OCI-M1 (cell line): ENCODE data around the gene LY86.

Experiments
- DNase-seq: peaks from one replicate; lab custom pipeline; 2025; lab: John Stamatoyannopoulos, UW

Gene LY86

GRCh38 chr6:6588064-6588923, at the start of gene LY86:
TSS of gene LY86 (plus strand) at chr6:6588720. CDS start at chr6:6588735, 15 bp downstream.
- DNase-seq, result no peak

- DNase-seq, result no peak
These were observed 49.5 kb upstream of the LY86 start for GRCh38 chr6:6539036-6539435.

GRCh38 chr6:6542357-6542756, 46.2 kb upstream of the LY86 start:
- no peak for DNase-seq

- DNase-seq, result no peak
These were observed 45.2 kb upstream of the LY86 start for GRCh38 chr6:6543181-6543879.

- no peak for DNase-seq
These were observed 42.8 kb upstream of the LY86 start for GRCh38 chr6:6545616-6546317.

GRCh38 chr6:6546318-6547109, 42.0 kb upstream of the LY86 start:
- peak; percentile 23 for DNase-seq

- DNase-seq, result peak; percentile 94
These were observed 41.2 kb upstream of the LY86 start for GRCh38 chr6:6547110-6547879.

- DNase-seq, result no peak
These were observed 32.3 kb upstream of the LY86 start for GRCh38 chr6:6556161-6556737.

GRCh38 chr6:6556738-6557503, 31.6 kb upstream of the LY86 start:
- DNase-seq, result peak; percentile 94

GRCh38 chr6:6557504-6557839, 31.0 kb upstream of the LY86 start:
- no peak for DNase-seq

- peak; percentile 43 for DNase-seq
These were observed 30.6 kb upstream of the LY86 start for GRCh38 chr6:6557886-6558285.

GRCh38 chr6:6559994-6560570, 28.4 kb upstream of the LY86 start:
- DNase-seq, result peak; percentile 36

GRCh38 chr6:6560909-6561308, 27.6 kb upstream of the LY86 start:
- peak; percentile 71 for DNase-seq

- DNase-seq, result no peak
These were observed 24.4 kb upstream of the LY86 start for GRCh38 chr6:6564154-6564553.

GRCh38 chr6:6565069-6565468, 23.5 kb upstream of the LY86 start:
- DNase-seq, result no peak

- no peak for DNase-seq
These were observed 23.0 kb upstream of the LY86 start for GRCh38 chr6:6565488-6565887.

- DNase-seq, result no peak
These were observed 21.8 kb upstream of the LY86 start for GRCh38 chr6:6566766-6567165.

GRCh38 chr6:6569096-6569810, 19.3 kb upstream of the LY86 start:
- peak; percentile 27 for DNase-seq

- DNase-seq, result no peak
These were observed 18.7 kb upstream of the LY86 start for GRCh38 chr6:6569811-6570164.
